Measurements from ENCODE around the gene TMEM101.

The TMEM101 gene

GRCh38 chr17:43983515-43984411, 31.0 kb downstream of the TMEM101 start:
- in situ Hi-C loops (cut with MboI; ENCODE audit: low sequenced_read_pairs, unreplicated experiment), result no loop called here
- no peak for DNase-seq (ENCODE audit: low spot score)
- TF ChIP-seq, protein P1, sequence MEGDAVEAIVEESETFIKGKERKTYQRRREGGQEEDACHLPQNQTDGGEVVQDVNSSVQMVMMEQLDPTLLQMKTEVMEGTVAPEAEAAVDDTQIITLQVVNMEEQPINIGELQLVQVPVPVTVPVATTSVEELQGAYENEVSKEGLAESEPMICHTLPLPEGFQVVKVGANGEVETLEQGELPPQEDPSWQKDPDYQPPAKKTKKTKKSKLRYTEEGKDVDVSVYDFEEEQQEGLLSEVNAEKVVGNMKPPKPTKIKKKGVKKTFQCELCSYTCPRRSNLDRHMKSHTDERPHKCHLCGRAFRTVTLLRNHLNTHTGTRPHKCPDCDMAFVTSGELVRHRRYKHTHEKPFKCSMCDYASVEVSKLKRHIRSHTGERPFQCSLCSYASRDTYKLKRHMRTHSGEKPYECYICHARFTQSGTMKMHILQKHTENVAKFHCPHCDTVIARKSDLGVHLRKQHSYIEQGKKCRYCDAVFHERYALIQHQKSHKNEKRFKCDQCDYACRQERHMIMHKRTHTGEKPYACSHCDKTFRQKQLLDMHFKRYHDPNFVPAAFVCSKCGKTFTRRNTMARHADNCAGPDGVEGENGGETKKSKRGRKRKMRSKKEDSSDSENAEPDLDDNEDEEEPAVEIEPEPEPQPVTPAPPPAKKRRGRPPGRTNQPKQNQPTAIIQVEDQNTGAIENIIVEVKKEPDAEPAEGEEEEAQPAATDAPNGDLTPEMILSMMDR (IDR thresholded peaks at IDR 0.05; ENCODE audit: borderline replicate concordance, control extremely low read depth, extremely low read depth, insufficient read depth, missing control alignments), result peak; percentile 11

DNA sequence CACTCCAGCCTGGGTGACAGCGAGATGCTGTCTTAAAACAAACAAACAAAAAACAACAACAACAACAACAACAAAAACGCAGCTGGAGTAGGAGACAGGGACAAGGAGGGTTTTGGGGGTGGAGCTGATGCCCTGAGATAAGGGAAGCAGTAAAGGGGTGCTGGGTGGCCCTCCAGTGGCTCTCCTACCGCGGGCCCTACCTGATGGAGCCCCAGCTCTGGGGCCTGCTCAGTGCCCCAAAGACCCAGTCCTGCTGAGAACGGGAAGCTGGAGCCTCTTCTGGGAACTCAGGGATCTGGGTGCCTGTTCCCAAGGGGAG, 31.6 kb downstream of the TMEM101 start:
- no peak for DNase-seq (ENCODE audit: low spot score)
- TF ChIP-seq, protein P1 (IDR thresholded peaks at IDR 0.05; ENCODE audit: borderline replicate concordance, control extremely low read depth, extremely low read depth, insufficient read depth, missing control alignments), result no peak
- in situ Hi-C loops (cut with MboI; ENCODE audit: low sequenced_read_pairs, unreplicated experiment), result no loop called here

DNA sequence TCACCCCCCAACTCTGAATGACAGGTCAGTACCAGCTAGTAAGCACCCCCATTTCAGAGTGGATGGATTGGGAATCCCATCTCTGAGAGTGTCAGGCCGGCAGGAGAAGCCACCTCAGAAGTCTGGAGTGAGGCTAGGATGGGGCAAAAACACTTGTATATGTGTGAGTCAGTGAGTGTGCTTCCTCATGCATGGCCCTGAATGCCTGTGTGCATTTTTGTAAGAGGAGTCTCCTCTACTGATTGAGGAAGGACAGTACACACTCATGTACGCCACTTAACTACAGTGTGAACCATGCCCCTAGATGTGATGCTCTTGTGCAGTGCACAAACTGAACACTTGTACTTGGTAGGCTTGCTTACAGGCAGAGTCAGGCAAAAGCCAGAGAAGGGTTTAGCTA, 32.6 kb downstream of the TMEM101 start:
- TF ChIP-seq, protein P1 (IDR thresholded peaks at IDR 0.05; ENCODE audit: borderline replicate concordance, control extremely low read depth, extremely low read depth, insufficient read depth, missing control alignments), result no peak

DNA sequence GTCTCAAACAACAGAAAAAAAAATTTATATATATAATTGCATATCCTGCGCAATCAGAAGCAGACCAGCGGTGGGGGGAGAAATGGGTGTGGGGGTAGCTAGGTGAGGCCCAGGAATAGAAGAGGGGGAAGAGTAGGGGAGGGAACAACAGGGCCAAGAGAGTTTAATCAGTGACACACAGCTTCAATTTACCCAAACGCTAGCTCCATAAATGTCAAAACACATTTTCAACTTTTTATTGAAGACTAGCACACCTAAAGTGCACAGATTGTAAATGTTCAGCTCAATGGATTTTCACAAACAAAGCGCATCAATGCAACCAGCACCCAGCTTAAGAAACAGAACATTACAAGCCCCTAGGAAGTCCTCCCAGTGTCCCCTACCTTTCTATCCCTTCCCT, 35.1 kb downstream of the TMEM101 start:
- TF ChIP-seq, protein P1 (IDR thresholded peaks at IDR 0.05; ENCODE audit: borderline replicate concordance, control extremely low read depth, extremely low read depth, insufficient read depth, missing control alignments), result no peak
- DNase-seq (ENCODE audit: low spot score), result no peak
- in situ Hi-C loops (cut with MboI; ENCODE audit: low sequenced_read_pairs, unreplicated experiment), result no loop called here

More for the DNA sequence above, 32.6 kb downstream of the TMEM101 start:
- in situ Hi-C loops (cut with MboI; ENCODE audit: low sequenced_read_pairs, unreplicated experiment), result no loop called here
- DNase-seq (ENCODE audit: low spot score), result no peak

DNA sequence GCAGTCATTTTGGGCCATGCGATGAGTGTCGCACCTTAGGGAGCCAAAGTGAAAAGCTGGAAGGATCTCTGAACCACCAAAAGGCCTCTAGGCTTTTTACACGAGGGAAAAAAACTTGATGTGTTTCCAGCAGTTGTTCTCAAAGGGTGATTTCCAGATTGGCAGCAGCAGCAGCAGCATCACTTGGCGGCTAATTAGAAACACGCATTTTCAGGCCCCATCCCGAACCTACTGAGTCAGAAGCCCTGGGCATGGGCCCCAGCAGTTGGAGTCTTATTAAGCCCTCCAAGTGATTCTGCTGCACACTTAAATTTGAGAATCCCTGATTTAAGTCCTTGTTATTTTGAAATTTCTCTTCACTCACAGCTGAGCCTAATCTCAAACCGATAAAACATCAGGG, 35.8 kb downstream of the TMEM101 start:
- TF ChIP-seq, protein P1 (IDR thresholded peaks at IDR 0.05; ENCODE audit: borderline replicate concordance, control extremely low read depth, extremely low read depth, insufficient read depth, missing control alignments), result no peak
- in situ Hi-C loops (cut with MboI; ENCODE audit: low sequenced_read_pairs, unreplicated experiment), result no loop called here
- no peak for DNase-seq (ENCODE audit: low spot score)

DNA sequence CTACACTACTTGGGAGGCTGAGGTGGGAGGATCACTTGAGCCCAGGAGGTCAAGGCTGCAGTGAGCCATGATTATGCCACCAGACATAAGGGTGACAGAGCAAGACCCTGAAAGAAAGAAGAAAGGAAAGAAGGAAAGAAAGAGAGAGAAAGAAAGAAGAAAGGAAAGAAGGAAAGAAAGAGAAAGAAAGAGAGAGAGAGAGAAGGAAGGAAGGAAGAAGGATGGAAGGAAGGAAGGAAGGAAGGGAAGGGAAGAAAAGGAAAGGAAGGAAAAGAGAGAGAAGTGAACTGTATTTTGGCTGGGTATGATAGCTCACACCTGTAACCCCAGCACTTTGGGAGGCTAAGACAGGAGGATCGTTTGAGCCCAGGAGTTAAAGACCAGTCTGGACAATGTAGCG, 36.7 kb downstream of the TMEM101 start:
- in situ Hi-C loops (cut with MboI; ENCODE audit: low sequenced_read_pairs, unreplicated experiment), result no loop called here
- TF ChIP-seq, protein P1 (IDR thresholded peaks at IDR 0.05; ENCODE audit: borderline replicate concordance, control extremely low read depth, extremely low read depth, insufficient read depth, missing control alignments), result no peak
- no peak for DNase-seq (ENCODE audit: low spot score)

Data from GM13976 (cell line).